IMR-90 (cell line): ENCODE results near the gene GRM5. TPM values are rescaled to one million over a fixed set of nuclear protein-coding genes. Genes with fewer than 3 reads are reported as not detected.

Experiments used
- ATAC-seq: fragments of 200-7000 bp; cut with Tn5 transposase; 2 replicates; pipeline ENCODE4 v1.9.1; 2020; ENCODE audit warnings: low read depth, mild to moderate bottlenecking, moderate library complexity
- BruUV-seq: library from RNA; stranded (reverse); fragments of 400-500 nt; replicated peaks from 2 replicates; lab custom pipeline; 2021; lab: Mats Ljungman, UMichigan
- CTCF ChIA-PET: fragments of 300-600 bp; formaldehyde crosslinking; extraction: SDS; loops from one replicate; lab custom pipeline; 2021; ENCODE audit warnings: antibody characterized with exemption; lab: Yijun Ruan, JAX
- POLR2A ChIA-PET: fragments of 300-600 bp; sonication (Branson Sonifier 250); formaldehyde crosslinking; loops from one replicate; lab custom pipeline; 2022; ENCODE audit warnings: antibody characterized with exemption; ENCODE audit not compliant: unreplicated experiment; lab: Charles Lee
- DNase-seq: peaks from one replicate; pipeline ENCODE4 v3.0.0; 2013
- H2AFZ ChIP-seq: replicated peaks from 2 replicates; pipeline ENCODE3; 2013; ENCODE audit warnings: low read length, mild to moderate bottlenecking; ENCODE audit not compliant: poor library complexity
- H2AK5ac ChIP-seq: 2 replicates; pipeline ENCODE4 v1.6.1; 2013; ENCODE audit warnings: low read depth, low read length, inconsistent platforms
- H2AK9ac ChIP-seq: replicated peaks from 2 replicates; pipeline ENCODE3; 2013; ENCODE audit warnings: mild to moderate bottlenecking, low read depth, low read length, moderate library complexity; ENCODE audit not compliant: poor library complexity
- H2BK120ac ChIP-seq: 2 replicates; pipeline ENCODE4 v1.6.1; 2013; ENCODE audit warnings: low read depth, low read length, inconsistent platforms
- H2BK15ac ChIP-seq: 3 replicates; pipeline ENCODE4 v1.6.1; 2013; ENCODE audit warnings: low read depth, low read length, inconsistent platforms
- H2BK20ac ChIP-seq: 2 replicates; pipeline ENCODE4 v1.6.1; 2013; ENCODE audit warnings: low read depth, mild to moderate bottlenecking, inconsistent platforms, low read length, moderate library complexity
- H2BK5ac ChIP-seq: 2 replicates; pipeline ENCODE4 v1.6.1; 2013; ENCODE audit warnings: mild to moderate bottlenecking, low read depth, low read length, inconsistent platforms; ENCODE audit not compliant: poor library complexity, severe bottlenecking
- H3K14ac ChIP-seq: replicated peaks from 2 replicates; pipeline ENCODE4 v1.6.1; 2013; ENCODE audit warnings: low read depth, low read length, inconsistent platforms
- H3K18ac ChIP-seq: 2 replicates; pipeline ENCODE4 v1.6.1; 2013; ENCODE audit warnings: low read depth, low read length, control low read depth
- H3K23ac ChIP-seq: 2 replicates; pipeline ENCODE4 v1.6.1; 2013; ENCODE audit warnings: low read depth, low read length, inconsistent platforms
- H3K27ac ChIP-seq: 2 replicates; pipeline ENCODE4 v1.5.1; 2013; ENCODE audit warnings: mild to moderate bottlenecking, control low read depth, low read length; ENCODE audit not compliant: insufficient read depth
- H3K27me3 ChIP-seq: 2 replicates; pipeline ENCODE4 v1.6.1; 2013; ENCODE audit warnings: low read length; ENCODE audit not compliant: control insufficient read depth, insufficient read depth
- H3K36me3 ChIP-seq: 2 replicates; pipeline ENCODE4 v1.6.1; 2013; ENCODE audit warnings: low read length, mixed read lengths; ENCODE audit not compliant: control insufficient read depth, insufficient read depth
- H3K4ac ChIP-seq: 2 replicates; pipeline ENCODE4 v1.6.1; 2013; ENCODE audit warnings: low read depth, low read length, inconsistent platforms
- H3K4me1 ChIP-seq: 2 replicates; pipeline ENCODE4 v1.6.1; 2013; ENCODE audit warnings: low read length, mixed read lengths; ENCODE audit not compliant: control insufficient read depth, insufficient read depth
- H3K4me2 ChIP-seq: 2 replicates; pipeline ENCODE4 v1.6.1; 2013; ENCODE audit warnings: low read depth, mild to moderate bottlenecking, control low read depth, low read length, moderate library complexity
- H3K4me3 ChIP-seq: 2 replicates; pipeline ENCODE4 v1.5.1; 2013; ENCODE audit warnings: low read depth, mild to moderate bottlenecking, control low read depth, low read length, moderate library complexity; ENCODE audit not compliant: insufficient read depth
- H3K56ac ChIP-seq: 2 replicates; pipeline ENCODE4 v1.6.1; 2013; ENCODE audit warnings: low read length, inconsistent platforms; ENCODE audit not compliant: insufficient read depth; ENCODE audit errors: extremely low read depth
- H3K79me1 ChIP-seq, 2 experiments: 2 replicates each; pipeline ENCODE4 v1.6.1; 2013; ENCODE audit warnings: low read length in 2 of 2, inconsistent platforms in 1 of 2, low read depth in 1 of 2
- H3K9ac ChIP-seq: 2 replicates; pipeline ENCODE4 v1.6.1; 2013; ENCODE audit warnings: low read depth, low read length, control low read depth
- H3K9me1 ChIP-seq: 2 replicates; pipeline ENCODE4 v1.6.1; 2013; ENCODE audit warnings: low read length, inconsistent platforms; ENCODE audit not compliant: insufficient read depth
- H3K9me3 ChIP-seq: 2 replicates; pipeline ENCODE4 v1.6.1; 2013; ENCODE audit warnings: low read length; ENCODE audit not compliant: control insufficient read depth, insufficient read depth
- H4K20me1 ChIP-seq: 2 replicates; pipeline ENCODE4 v1.6.1; 2013; ENCODE audit warnings: low read length, inconsistent platforms; ENCODE audit not compliant: insufficient read depth
- H4K5ac ChIP-seq: 2 replicates; pipeline ENCODE4 v1.6.1; 2013; ENCODE audit warnings: mild to moderate bottlenecking, low read depth, low read length, control low read depth
- H4K8ac ChIP-seq, 2 experiments: 2 replicates each; pipeline ENCODE4 v1.6.1; 2013; ENCODE audit warnings: low read depth in 2 of 2, low read length in 2 of 2, control low read depth in 1 of 2, inconsistent platforms in 1 of 2
- H4K91ac ChIP-seq: 2 replicates; pipeline ENCODE4 v1.6.1; 2013; ENCODE audit warnings: low read depth, low read length, inconsistent platforms; ENCODE audit not compliant: insufficient read depth
- MXI1 ChIP-seq: IDR thresholded peaks from 2 replicates; pipeline ENCODE4 v1.6.1; 2012; ENCODE audit warnings: low read depth, mild to moderate bottlenecking, low read length, moderate library complexity, borderline replicate concordance
- NFE2L2 ChIP-seq: fragments of 150-350 bp; IDR thresholded peaks from 2 replicates; pipeline ENCODE4 v1.6.1; 2016; ENCODE audit warnings: low read depth, mild to moderate bottlenecking, low read length
- POLR2A ChIP-seq: IDR thresholded peaks from 2 replicates; pipeline ENCODE4 v1.6.1; 2012; ENCODE audit warnings: mild to moderate bottlenecking, low read depth, low read length
- WGBS, 2 experiments: methylation state at CpG; one replicate each; pipeline versions ENCODE4 v1.1.5 to v1.1.7; 2013; ENCODE audit warnings: missing lambda C conversion rate in 2 of 2; ENCODE audit not compliant: insufficient read length in 1 of 2; ENCODE audit errors: extremely low coverage in 2 of 2; 5-methylcytosine and 5-hydroxymethylcytosine counted together
- dilution Hi-C: fragments of 300-500 bp; cut with HindIII; formaldehyde crosslinking; loops from one replicate; pipeline ENCODE4 v1.14.3; 2018; ENCODE audit warnings: low sequenced_read_pairs; ENCODE audit not compliant: unreplicated experiment
- in situ Hi-C: fragments of 300-500 bp; cut with MboI; formaldehyde crosslinking; loops from 3 replicates; pipeline ENCODE4 v1.14.3; 2019; ENCODE audit warnings: low sequenced_read_pairs, inconsistent platforms, mixed read lengths
- intact Hi-C: fragments of 100-400 bp; cut with micrococcal nuclease; formaldehyde crosslinking; loops from 2 replicates; pipeline ENCODE4 v1.10.0; 2022
- polyA plus RNA-seq, 3 experiments: library from polyadenylated mRNA; depleted of rRNA; stranded (reverse); fragments of >200 nt; gene quantifications; 2 replicates each; pipeline ENCODE4 v1.2.3, GENCODE V29; 2012; ENCODE audit warnings: low replicate concordance in 1 of 3
- total RNA-seq: library from RNA; depleted of rRNA; stranded (reverse); fragments of >200 nt; gene quantifications from 2 replicates; pipeline ENCODE4 v1.2.3, GENCODE V29; 2012
- TF ChIP-seq, protein P1 (sequence below): fragments of 150-350 bp; IDR thresholded peaks from 2 replicates; pipeline ENCODE4 v1.6.1; 2016; ENCODE audit warnings: low read depth, mild to moderate bottlenecking, low read length, moderate library complexity, borderline replicate concordance

The GRM5 gene
- total and polyA plus RNA-seq, 2 of the 4 experiments (the other 2 are of a cell fraction), result under 0.01 TPM

DNA sequence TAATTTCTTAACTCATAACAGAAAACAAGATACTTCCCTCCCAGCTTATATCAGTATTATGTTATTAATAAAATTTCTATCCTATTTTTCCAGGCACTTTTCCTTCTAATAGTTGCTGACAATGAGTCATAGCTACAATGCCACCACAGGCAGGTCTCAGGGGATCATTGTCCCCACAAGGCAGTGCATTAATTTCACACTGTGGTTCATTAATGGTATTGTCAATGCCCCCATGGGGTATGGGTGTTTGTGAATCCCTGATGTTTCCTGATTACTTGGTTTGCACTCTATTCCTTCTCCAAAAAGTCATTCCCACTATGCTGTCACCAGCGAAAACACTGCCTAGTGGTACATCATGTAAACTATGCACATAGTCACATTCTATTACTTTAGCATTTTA is 382.8 kb downstream of the GRM5 start:
- TF ChIP-seq POLR2A (no peak), MXI1 (no peak), NFE2L2 (no peak)
- TF ChIP-seq, protein P1, sequence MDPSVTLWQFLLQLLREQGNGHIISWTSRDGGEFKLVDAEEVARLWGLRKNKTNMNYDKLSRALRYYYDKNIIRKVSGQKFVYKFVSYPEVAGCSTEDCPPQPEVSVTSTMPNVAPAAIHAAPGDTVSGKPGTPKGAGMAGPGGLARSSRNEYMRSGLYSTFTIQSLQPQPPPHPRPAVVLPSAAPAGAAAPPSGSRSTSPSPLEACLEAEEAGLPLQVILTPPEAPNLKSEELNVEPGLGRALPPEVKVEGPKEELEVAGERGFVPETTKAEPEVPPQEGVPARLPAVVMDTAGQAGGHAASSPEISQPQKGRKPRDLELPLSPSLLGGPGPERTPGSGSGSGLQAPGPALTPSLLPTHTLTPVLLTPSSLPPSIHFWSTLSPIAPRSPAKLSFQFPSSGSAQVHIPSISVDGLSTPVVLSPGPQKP, result no peak
- H2AFZ ChIP-seq, result no peak overlapping the region
- H3K4me2 ChIP-seq, result no peak overlapping the region
- H4K8ac ChIP-seq, result no peak overlapping the region
- WGBS, 2 experiments, result no CpG with 5 or more reads among the region's 1 CpG
- no peak for ATAC-seq
- DNase-seq, result no peak
- H3K4me3 ChIP-seq, result no peak overlapping the region
- no peak overlapping the region for H3K9ac ChIP-seq
- H4K91ac ChIP-seq, result no peak overlapping the region
- H2BK120ac ChIP-seq, result no peak overlapping the region
- in situ Hi-C loops, result no loop called here
- BruUV-seq, result no TSS peak
- POLR2A ChIA-PET, result no interaction called here
- no peaks in the 10 kb centered on the region for H3K9me3 ChIP-seq
- H3K9me1 ChIP-seq, result no peaks in the 10 kb centered on the region
- no peak overlapping the region for H2BK5ac ChIP-seq
- H2BK20ac ChIP-seq, result no peak overlapping the region
- H2AK5ac ChIP-seq, result no peak overlapping the region
- no peak overlapping the region for H2BK15ac ChIP-seq
- no peaks in the 10 kb centered on the region for H3K4me1 ChIP-seq
- no peaks in the 10 kb centered on the region for H3K27me3 ChIP-seq
- no peaks in the 10 kb centered on the region for H3K36me3 ChIP-seq
- H4K5ac ChIP-seq, result no peak overlapping the region
- H2AK9ac ChIP-seq, result no peak overlapping the region
- dilution Hi-C loops, result no loop called here
- no peaks in the 10 kb centered on the region for H3K79me1 ChIP-seq
- H4K20me1 ChIP-seq, result no peaks in the 10 kb centered on the region
- no peak overlapping the region for H3K23ac ChIP-seq
- H3K18ac ChIP-seq, result no peak overlapping the region
- no peak overlapping the region for H3K27ac ChIP-seq
- H3K14ac ChIP-seq, result no peak overlapping the region
- intact Hi-C loops, result no loop called here
- CTCF ChIA-PET, result no interaction called here
- no peak overlapping the region for H3K56ac ChIP-seq
- H3K4ac ChIP-seq, result no peak overlapping the region
